ENCODE results near the gene APPL2.
A peak's percentile ranks its signal among the peaks of the same experiment; 100 is the strongest.

Gene APPL2

DNA sequence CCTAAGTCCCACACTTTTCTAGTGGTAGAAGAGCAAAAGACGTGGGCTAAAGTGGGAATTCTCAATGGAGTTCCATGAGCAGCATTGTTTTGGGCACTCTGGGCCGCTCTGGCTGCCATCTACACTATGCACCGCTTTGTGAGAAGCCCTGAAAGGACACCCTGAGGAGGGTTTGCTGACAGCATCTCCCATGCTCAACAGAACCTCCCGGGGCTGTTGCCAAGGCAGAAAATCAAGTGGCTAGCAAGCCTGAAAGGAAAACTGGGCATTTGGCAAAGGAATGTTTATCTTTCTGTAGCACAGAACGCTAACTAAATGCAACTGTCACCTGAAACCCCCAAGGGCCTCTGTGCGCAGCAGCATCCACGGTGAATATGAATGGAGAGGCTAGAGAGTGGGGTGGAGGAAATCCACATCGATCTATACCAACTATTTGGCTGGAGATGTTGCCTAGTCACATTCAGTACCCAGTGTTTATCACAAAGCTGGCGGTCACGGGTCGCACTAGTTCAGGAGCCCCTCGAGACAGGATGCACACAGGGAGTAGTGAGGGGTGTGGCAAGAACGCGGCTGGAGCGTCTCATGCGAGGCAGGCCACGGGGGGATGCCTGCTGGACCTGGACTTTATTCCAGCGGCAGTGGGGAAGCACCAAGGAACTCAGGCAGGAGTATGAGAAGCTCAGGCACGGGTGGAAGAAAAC, 14.2 kb downstream of the APPL2 start:
- DNase-seq, result peak; percentile 77

DNA sequence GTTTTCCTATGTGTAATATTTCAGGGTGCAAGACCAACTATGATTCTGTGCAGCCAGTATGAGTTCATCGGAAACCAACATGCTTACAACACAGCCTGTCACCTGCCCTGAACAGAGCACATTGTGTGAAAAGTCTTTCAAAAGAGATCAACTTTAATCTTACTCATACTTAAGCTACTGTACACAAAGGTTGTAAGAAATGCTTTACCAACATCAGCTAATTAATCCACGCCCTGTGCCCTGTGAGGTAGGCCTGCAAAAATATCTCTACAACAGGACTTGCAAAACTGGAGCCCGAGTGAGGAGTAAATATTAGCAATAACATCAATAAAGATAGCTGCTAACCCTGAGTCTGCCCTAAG, 15.1 kb downstream of the APPL2 start:
- no peak for DNase-seq

DNA sequence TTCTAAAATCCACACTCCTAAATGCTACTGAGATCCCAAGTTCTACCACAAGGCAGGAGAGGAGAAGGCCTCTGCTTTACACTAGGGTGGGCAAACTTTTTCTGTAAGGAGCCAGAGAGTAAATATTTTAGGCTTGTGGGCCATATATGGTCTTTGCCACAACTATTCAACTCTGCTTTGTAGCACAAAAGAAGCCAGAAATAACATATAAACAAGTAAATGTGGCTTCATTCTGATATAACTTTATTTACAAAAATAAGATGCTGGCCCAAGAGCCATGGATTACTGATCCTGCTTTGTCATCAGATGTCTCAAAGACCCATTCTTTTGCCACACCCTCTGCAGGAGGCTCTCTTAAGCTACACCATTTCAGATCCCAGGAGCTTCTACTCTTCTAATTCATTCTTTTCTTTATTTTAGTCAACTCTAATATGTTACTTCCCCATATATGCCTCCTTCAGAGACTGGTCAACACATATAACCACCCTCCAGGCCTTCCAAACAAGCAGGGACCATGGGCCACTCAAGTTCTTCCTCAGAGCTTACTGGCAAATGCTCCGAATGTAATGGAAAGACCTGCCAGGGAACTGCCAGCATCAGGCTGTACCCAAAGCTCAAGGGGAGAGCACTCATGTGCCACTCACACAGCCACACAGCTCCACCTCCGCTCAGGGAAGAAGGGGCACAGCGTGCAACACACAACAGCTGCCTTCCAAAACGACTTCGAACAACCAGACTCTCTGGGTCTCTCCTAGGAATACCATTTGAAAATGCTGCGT, 15.6 kb downstream of the APPL2 start:
- DNase-seq, result no peak

DNA sequence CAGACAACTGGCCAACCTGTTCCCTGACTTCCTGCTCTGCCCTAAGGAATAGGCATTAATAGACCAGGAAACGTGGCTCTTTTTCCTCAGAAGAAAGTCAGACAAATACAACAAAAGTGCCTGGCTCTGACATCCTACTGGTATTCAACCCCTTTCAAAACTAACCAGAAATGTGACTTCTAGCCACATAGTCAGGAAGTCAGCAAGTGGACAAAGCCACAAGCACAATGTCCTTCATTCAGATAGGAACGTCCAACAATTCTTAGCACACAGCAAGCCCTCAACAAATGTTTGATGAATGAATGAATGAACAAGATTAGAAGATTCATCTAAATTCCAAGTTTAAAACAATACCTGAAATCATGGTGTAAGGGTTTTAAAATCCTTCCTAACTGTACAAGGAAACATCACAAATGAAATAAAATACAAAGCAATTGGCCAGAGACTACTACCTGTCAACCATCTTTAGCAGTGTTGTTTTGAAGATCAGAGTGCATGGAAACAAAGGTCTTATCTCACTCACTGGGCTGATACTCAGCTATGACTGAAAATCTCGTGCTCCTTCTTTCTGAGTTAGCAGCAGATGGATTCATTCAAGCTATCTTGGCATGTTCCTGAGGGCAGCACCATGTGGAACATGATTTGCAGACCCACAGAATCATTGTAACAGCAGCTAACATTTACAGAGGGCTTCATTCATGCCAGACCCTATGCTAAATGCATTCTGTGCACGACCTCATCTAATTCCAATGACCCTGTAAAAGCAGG, 16.5 kb downstream of the APPL2 start:
- DNase-seq, result no peak

DNA sequence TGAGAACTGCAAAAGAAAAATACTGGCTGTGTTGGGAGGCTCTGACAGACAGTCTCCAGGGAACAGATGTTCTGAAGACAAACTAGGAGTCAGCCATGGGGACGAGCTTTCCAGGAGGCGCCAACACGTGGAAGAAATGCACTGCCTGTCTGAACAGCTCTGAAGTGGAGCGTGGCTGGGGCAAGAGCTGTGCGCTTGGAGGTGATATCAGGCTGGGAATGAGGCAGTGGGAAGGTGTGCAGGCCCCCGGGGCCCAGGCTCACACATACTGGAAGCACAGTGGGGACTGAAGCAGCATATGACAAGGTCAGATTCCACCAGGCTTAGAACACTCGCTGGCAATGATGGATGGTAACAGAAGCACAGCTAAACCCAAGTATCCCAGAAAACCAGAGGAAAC, 17.5 kb downstream of the APPL2 start:
- no peak for DNase-seq

DNA sequence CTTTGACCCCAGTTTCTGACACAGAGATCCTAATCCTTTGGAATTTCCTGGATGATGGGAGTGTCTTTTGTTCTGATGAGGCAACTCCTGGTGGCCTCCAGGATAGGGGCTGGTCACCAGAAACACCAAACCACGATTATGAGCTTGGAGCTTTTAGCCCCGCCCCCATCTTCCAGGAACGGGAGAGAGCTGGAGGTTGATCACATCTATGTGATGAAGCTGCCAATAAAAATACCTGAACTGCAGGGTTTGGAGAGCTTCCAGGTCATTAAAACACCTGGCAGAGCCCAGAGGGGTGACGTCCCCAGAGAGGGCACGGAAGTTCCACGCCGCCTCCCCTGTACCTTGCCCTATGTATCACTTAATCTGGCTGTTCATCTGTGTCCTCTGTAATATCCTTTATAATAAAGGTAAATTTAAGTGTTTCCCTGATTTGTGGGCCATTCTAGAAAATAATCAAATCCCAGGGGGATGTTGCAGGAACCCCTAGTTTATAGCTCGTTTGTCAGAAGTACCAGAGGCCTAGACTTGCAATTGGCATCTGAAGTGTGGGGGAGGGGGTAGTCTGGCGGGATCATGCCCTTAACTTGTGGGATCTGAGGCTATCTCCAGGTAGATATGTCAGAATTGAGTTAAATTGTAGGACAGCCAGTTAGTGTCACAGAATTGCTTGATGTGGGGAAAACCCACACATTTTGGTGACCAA, 21.2 kb downstream of the APPL2 start:
- no peak for DNase-seq

DNA sequence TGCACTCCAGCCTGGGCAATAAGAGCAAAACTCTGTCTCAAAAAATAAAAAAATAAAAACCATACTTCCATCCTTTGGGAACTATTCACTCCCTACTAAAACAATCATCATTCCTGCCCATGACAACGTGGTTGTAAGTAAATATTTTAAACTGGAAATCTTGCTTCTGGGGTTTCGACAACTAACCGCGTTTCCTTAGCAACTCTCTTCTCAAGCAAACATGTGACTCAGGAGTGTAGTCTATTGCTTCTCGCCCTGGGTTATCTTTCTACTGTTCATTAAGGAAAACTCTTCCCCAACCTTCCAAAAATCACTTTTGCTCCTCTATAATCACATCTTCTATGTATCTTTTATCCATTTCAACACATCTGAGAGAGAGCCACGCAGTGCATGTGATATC, 21.8 kb downstream of the APPL2 start:
- no peak for DNase-seq

DNA sequence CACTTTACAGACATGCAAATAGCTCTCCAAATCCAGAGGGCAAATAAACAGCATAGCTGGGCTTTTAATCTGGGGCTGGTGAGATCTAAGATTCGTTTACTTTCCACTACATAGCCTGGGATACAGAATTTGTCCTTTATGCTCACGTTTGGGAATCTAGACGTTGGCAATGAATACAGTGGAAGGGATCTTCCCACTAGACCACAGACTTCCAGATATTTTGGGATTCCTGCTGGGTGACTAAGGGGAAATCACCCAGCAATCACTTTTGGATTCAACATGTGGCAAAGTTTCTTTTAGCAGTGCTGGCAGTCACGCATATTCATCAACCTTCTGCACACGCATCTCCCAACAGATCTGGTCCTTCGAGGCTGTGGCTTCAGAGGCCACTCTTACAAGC, 23.5 kb downstream of the APPL2 start:
- DNase-seq, result no peak

DNA sequence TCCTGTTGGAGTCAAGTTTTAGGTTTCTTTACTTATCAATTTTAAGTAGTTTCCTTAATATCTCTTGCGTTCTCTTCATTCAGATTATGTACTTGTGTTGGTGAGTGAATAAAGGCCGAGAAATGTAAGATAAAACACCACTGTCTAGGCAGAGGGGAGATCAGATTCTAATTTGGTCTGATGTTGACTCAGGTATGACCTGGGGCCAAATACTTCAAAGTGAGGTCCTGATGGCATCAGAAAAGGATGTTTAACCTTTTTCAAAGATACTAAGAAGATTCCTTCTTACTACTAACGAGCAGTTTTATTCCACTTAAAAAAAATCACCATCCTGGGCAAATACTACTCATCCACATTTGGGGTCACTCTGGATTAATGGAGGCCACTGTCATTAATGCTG, 26.9 kb downstream of the APPL2 start:
- DNase-seq, result no peak

DNA sequence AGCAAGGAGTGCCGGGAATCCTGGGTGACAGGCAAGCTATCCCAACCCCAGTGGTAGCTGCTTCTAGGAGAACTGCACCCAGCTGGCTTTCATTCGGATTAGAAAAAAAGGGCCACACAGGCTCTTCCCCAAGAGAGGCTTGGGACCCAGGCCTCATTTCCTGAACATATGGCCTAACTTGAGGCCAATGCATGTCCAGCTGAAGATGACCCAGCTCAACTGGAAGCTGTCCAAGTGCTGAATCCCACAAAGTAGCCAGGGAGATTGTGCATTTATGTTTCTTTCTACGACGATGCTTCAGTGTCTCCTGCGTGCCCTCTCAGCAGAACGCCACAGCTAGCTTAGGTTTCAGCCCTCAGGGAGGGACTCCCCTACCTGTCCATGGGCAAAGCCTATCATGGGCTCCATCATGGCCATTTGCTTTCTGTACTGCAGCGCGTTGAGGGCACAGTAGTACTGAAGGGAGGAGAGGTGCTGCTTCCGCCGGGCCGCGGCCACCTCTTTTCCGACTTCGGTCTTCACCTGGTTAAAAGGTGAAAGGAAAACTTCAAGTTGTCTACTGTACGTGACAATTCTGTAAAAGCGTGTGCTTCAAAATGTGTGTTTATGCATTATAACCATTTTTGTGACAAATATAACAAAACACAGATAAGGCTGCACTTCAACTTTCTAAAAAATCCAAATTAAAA, 29.1 kb downstream of the APPL2 start:
- no peak for DNase-seq

DNA sequence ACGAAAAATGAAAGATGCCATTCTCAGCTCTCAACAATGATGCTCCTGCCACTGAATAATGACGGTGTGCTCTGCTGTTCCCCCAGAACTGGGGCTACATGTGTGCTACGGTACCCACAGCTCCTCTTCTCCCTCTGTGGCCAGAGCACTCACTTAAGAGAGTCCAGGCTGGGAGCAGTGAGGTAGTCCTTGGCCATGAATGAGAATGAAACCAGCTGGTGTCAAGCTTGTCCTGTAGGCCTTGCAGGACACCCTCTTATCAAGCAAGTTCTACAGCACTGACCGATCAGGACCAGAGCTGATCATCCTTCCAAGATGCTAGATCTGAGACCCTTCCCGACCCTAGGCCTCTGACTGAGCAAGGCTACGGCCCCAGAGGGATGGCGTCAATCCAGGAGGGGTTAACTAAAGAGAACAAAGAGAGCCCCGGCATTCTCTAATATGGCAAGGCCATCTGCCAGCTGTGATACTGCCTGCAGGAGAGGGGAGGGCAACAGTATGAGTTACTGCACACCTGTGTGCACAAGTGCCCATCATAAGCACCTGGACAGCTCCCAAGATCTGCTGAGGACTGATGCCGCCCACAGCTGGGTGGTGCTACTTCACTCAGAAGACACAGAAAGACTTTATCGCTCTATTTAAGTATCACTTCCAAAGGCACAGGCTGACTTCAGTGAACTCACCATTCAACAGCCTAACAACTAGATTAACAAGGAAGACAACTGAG, 30.5 kb downstream of the APPL2 start:
- peak; percentile 58 for DNase-seq

DNA sequence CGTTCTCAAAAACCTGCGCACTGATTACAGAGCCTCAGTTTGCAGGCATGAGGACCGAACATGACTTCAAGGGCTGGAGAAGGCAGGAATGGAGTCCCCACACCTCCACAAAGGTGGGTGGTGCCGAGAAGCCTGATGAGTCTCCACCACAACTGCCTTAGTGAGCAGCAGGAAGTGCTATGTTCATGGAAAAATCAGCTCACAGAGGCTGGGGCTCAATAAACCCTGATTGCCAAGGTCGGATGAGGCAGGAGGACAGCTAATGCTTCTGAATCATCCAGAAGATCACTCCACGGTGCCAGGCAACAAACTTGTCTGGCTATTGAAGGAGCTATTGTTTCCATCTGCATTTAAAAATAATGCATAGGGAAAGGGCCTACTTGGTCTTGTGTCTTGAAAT, 31.1 kb downstream of the APPL2 start:
- DNase-seq, result no peak

DNA sequence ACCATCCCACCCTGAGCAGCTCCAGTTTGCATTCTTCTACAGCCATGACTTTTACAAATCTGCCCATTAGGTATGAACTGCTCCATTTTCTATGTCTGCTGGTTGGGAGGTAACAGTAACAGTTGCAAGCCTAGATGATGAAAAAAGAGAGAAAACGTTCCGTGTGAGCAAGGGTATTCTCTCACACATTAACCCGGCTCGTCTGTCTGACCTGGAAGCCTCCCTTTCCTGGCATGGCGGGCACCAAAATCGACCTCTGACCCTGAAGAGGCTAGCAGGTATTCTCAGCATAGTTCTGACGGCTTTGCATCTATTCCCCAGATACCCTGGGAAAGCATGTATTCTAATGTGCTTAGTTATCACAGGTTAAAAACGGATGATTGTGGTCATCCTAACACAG, 31.8 kb downstream of the APPL2 start:
- DNase-seq, result no peak

DNA sequence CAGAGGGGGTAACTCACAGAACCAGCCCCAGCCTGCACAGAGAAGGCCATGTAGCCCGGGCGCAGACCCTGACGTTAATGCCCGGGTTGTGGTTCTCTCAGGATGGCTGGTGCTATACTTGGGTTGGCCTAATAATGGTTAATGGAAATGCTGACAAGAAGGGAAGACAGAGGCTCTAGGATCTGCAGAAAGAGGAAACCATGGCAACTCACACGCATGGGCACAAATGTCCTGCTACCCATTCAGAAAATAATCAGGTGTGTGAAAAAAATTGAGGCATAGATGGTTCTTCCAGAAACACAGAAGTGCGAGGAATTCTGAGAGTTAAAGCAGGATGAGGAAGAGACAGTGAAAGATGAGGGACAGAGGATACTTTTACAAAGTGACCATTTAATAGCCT, 33.8 kb downstream of the APPL2 start:
- no peak for DNase-seq

DNA sequence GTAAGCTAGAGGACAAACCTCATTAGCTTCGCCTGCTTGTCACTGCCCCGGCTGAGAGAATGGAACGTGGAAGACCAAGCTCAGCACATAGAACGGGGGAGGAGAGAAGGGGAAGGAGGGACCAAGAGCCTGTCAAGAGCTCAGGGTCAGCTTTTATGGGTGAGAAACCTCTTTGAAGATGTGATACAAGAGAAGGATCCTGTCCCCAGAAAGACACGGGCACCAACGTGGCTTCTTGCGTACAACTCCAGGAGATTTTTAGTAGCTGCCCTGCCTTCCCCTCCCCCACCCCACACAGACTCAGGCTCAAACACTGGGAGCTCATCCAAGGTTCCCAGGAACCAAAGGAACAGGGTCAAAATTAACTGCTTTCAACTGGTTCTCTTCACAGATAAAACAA, 34.7 kb downstream of the APPL2 start:
- no peak for DNase-seq

DNA sequence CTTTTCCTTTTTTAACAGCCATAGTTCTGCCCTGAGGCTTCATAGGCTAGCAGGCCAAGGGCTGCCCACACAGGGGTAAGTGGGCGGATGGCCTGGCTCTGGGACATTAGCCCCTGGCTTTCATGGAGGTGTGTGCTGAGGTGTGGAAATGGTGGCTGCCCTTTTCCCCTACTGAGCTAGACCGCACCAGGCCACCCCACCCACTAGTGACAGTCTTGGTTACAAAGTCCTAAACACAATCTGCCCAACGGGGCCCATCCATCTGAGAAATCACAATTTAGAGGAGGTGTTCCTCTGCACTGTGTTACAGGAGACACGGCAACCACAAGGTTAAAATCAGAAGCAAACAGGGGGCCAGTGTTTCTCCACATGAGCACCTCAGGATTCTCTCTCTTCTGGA, 35.6 kb downstream of the APPL2 start:
- DNase-seq, result no peak

DNA sequence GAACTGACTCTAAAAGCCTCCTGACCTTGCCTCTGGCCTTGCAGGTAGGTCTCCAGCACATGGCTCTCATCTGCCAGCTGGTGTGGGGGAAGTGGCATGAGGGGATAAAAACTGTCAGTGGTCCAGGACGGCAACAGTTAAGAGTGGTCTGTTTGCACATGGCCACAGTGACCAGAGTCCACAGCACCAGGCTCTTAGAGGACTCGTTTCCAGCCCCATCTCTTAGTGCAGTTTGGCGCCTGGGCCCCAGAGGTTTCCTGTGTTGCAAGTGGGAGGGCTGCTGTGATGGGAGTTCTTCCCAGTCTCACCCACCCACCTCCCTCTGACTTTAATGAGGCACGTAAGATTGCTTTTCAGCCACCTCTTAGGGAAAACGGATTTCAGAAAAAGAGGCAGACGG, 37.0 kb downstream of the APPL2 start:
- DNase-seq, result no peak

DNA sequence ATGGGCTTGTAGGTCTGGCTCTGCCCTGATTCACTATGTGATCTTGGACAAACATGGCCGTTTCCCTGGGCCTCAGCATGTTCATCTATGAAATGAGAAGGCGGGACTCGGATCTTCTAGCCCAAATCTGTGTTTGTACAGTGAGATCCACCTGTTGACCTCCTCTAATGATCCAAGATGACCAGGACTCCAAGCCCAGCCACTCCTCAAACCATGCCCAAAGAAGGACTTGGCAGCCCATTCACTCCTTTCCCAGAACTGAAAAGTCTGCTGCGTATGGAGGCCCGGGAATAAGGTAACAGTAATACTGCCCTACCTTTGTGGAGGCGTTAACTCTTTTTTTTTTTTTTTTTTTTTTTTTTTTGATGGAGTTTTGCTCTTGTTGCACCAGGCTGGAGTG, 39.9 kb downstream of the APPL2 start:
- DNase-seq, result no peak

DNA sequence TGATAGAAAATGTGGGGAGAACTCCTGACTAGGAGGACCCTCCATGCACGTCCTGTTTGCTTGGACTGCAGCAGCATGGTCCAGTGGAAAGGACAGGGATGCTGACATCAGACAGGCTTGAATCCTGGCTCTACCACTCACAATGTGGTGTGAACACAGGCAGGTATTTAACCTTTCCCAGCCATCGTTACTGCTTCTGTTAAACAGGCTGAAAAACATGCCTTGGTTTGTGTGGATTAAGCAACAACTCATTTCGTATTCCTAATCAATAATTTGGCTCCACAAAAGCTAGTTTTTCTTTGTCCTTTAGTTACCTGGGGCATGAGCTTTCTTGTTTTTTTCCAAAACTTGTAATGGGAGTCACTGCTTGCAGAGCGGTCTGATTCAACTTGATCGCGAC, 41.0 kb downstream of the APPL2 start:
- DNase-seq, result no peak

DNA sequence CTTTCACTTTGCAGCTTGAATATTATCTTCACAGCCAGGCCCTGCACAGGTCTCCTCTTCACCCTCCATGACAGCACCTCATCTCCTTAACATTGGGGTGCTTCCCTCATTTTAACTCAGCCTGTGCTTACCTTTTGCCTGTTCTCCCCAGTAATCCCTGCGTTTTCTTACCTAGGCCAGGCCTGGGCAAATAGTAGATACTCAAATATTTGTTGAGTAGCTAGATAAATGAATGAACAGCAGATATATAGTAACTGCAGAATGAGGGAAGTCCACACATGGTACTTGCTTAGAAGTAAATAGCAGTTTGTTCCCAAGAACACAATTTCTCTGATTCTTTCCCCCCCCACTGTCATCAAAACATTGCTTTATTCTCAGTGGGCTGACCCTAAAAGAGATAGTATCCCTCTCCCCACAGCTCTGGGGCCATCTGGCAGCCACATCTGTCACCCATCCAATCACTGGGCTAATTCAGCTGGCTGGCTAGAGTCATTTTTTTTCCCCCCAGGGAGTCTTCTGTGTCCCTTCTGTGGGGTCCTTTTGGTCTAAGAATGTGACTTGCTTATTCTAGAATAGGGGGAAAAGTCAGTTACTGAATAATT, 43.2 kb downstream of the APPL2 start:
- DNase-seq, result no peak

DNA sequence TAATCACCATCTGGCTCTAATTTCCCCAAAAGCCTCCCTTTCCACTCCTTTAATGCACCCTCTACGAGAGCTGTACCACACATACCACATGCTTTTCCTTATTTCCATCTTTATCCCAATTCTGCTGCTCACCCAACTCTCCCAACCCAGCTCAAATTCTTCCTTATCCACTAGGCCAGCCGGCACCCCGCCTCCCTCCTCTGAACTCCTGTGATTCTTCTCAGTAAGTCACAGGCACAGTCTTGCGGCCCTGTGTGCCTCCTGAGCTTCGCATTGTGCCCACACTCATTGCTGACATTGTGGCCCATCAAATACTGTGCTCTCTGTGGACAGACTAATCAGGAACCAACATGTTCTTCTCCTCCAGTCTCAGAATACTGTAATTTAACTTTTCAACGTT, 45.4 kb downstream of the APPL2 start:
- DNase-seq, result no peak

DNA sequence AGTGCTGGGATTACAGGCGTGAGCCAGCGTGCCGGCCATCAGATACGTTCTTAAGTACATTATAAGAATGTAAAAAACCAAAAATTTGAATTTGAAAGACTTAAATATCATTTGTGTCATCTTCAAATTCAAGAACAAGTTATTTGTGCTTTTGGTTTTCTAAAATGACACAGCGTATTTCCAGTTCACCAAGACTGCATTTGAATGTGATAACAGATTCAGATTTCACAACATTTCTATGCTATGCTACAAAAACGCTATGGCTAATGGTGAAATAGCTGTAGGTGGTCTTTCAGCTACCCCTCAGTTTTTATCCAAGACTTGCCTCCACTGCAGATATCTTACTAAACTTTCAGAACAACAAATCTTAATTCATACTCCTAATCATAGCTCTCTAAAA, 46.7 kb downstream of the APPL2 start:
- no peak for DNase-seq
